NT2/D1 (cell line): ENCODE data around the gene MAL.

Experiments used
- SUZ12 ChIP-seq: IDR thresholded peaks from 2 replicates; pipeline ENCODE4 v1.6.1; 2011; ENCODE audit not compliant: insufficient read length, insufficient read depth; ENCODE audit errors: extremely low read depth
- YY1 ChIP-seq: IDR thresholded peaks from 2 replicates; pipeline ENCODE4 v1.6.1; 2011; ENCODE audit not compliant: insufficient read length, insufficient read depth

GRCh38 chr2:95017836-95018235, 7.7 kb upstream of the MAL start:
- TF ChIP-seq SUZ12 (no peak), YY1 (no peak)
